NCI-H82 treated with DMSO at 0.1 percent for 48 hours (cell line): ENCODE measurements around the gene TSPAN11.
A peak's percentile ranks its signal among the peaks of the same experiment; 100 is the strongest.
"Not testable (repeated sequence)": the region's sequence is repeated elsewhere in the genome, so short reads cannot be mapped to it uniquely, and the experiment has no call there.

Experiments used
- DNase-seq: peaks from one replicate; lab custom pipeline; 2025; ENCODE audit not compliant: unreplicated experiment; lab: John Stamatoyannopoulos, UW

The TSPAN11 gene

GRCh38 chr12:30926243-30927221 is at the start of gene TSPAN11:
TSPAN11 (plus strand) TSS chr12:30926748; CDS start chr12:30953992, 27,244 bp downstream.
- peak; percentile 58 for DNase-seq

DNA sequence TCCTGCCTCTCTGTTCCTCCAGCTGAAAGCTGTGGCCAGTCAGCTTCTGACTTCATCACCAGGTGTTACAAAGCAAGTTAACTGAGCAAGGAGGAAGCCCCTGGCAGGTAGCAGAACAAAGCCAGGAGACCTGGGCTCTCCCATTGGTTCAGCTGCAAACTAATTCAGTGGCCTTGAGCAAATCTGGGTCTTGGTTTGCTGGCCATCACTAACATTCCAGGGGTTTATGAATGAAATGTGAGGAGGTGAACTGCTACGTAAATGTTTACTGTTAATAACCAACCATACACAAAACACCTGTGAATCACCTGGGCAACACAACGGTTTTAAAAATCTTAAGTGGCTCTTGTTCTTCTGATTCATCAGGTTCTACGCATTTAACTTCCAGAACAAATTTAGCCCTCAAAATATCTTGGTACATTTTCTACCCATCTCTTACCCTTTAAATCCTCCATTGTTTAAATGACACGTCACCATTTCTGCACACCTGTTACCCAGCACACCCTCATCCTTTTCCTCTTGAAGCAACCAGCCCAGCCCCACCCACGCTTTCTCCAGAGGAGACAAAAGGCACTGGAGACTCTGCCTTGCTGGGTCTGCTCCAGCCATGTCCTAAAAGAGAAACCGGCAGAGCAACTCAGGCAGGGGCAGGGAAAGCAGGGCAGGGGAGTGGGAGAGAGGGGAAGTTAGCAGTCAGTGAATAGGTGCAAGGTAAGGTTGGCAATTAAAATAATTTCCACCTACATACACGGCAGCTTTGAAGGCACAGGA is 49.3 kb upstream of the TSPAN11 start:
- no peak for DNase-seq

- DNase-seq: no peak
These were observed 48.5 kb upstream of the TSPAN11 start for GRCh38 chr12:30878024-30878423.

DNA sequence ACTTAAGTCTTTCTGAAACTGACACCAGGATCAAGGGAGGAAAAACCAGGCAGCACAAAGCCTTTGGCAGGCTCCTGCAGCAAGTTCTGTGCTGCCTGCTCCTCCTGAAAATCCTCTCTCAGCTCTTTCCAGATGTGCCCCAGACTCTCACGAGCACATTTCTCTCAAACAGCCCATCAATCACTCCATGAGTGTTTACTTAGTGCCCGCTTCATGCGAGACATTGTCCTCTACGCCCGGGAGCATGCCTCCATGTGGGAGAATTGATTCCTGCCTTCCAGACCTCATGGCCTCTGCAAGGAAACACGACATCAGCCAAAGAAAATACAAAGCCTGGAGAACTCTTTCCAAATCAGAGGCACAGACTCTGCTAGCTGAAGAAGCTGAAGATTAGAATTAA is 46.5 kb upstream of the TSPAN11 start:
- DNase-seq: no peak

GRCh38 chr12:30880813-30881212 is 45.7 kb upstream of the TSPAN11 start:
- DNase-seq: no peak

DNA sequence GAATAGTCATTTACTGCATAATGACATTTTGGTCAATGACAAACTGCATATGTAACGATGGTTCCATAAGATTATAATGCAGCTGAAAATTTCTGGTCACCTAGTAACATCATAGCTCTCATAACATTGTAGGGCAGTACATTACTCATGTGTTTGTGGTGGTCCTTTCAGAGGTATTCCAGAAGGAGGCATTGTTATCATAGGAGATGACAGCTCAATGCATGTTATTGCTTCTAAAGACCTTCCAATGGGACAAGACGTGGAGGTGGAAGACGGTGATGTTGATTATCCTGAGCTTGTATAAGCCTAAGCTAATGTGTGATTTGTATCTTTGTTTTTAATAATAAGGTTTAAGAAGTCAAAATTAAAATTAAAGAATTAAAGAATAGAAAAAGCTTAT is 43.8 kb upstream of the TSPAN11 start:
- no peak for DNase-seq

- DNase-seq: no peak
These were observed 41.7 kb upstream of the TSPAN11 start for GRCh38 chr12:30884799-30885198.

DNA sequence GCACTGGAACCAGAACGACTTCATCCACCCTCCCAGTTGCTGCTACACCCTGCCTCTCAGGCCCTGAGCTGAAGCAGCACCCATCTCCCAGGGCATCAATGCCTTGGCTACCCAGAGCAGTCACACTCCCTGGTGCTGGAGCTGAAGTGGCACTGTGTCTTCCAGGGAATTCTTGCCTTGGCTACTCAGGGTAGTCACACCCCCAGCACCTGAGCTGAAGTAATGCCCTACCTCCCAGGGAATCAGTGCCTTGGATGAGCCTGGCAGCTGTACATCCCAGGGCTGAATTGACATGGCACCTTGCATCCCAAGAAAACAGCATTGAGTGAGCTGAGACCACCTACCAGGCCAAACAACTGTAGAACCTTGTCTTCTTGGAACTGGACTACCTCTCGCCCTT is 41.2 kb upstream of the TSPAN11 start:
- DNase-seq: no peak

DNA sequence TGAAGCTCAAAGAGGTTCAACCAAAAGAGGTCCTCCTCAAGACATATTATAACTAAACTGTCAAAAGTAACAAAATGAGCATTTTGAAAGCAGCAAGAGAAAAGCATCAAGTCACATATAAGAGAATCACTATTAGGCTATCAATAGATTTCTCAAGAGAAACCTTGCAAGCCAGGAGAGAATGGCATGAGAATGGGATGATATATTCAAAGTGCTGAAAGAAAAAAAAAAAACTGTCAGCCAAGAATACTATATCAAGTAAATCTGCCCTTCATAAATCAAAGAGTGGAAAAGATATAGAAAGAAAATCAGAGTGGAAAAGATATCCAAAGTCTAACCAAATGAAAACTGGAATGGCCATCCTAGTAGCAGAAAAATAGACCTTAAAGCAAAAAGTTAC is 39.3 kb upstream of the TSPAN11 start:
- DNase-seq: no peak

DNA sequence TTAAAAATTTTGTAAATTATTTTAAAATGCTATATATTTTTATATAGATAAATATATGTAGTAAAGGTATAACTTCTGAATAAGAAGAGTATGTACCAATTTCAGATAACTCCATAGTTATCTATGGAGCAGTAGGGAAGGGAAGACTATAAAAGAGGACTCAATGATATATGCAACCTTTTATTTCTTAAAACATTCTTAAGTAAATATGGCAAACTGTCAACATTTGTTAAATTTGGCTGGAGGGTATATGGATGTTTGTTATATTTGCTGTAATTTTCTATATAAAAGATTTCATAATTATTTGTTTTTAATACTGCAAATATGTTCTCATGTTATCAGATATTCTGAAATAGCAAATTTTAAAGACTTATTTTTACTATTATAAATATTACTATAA is 38.3 kb upstream of the TSPAN11 start:
- DNase-seq: no peak

- not testable (repeated sequence) for DNase-seq
These were observed 32.0 kb upstream of the TSPAN11 start for GRCh38 chr12:30894531-30894930.

GRCh38 chr12:30896461-30896860 is 30.1 kb upstream of the TSPAN11 start:
- DNase-seq: no peak

- DNase-seq: no peak
These were observed 27.7 kb upstream of the TSPAN11 start for GRCh38 chr12:30898846-30899245.

DNA sequence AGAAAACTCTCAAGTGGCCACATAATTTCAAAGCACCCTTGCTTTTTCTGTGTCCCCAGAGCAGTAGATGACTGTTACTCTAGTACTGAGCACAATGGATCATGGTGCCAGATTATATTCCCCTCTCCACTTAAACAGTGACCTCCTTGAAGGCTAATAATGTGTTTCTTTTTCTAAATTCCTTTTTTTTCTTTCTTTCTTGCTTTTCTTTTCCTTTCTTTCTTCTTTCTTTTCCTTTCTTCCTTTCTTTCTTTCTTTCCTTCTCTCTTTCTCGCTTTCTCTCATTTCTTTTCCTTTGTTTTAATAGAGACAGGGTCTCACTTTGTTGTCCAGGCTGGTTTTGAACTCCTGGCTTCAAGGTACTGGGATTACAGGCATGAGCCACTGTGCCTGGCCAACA is 26.2 kb upstream of the TSPAN11 start:
- DNase-seq: no peak

DNA sequence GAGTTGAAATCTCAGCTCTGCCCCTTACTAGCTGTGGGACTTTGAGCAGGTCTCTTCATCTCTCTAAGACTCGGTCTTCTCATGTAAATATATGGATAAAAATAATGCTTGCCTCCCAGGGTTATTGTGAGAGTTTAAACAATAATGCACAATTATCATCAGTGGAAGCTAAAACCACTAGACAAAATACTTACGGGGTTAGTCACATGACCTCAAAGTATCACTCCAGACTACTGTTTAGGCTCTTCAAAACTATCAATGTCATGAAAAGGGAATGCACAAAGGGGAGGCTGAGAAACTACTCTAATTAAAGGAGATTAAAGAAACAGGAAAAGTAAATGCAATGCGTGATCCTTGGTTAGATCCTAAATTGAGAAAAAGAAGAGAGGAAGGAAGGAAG is 24.5 kb upstream of the TSPAN11 start:
- DNase-seq: no peak

DNA sequence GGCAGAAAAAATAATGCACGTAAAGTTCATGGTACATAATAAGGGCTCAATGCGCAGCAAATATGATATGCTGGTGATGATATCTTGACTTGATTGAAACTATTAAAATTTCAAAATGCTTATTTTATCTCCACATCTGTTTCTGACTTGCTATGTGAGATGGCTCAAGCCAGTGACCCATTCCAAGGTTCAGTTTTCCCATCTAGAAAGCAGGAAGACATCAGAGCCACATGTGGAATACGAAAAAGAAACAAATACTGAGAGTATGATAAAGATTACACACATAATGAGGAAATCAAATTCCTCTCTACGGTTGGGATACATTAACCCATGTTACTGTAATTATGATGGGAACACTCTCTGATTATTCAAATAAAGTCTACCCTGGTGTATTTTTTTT is 24.0 kb upstream of the TSPAN11 start:
- no peak for DNase-seq

DNA sequence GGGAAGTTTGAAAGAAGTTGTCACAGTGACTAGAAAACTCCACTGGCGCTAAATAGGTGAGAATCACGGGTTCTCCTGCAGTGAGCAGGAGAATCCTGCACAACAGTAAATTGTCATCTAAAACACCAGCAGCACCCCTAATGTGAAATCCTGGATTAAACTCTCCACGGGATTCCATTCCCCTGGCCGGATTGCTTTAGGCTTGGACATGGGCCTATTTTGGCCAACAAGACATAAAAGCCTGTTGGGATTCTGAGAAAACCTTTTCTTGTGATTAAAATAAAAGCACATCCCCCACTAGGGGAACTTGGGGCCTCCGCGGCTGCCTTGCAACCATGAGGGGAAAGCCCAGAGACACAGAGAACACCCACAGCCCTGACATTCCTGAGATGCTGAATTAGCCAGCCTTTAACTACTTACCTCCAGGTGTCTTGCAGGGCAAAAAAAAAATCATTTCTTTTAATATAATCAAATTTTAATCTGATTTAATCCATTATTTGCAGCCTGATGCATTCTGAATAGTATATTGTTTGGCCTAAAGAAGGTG is 21.0 kb upstream of the TSPAN11 start:
- no peak for DNase-seq

- DNase-seq: no peak
These were observed 18.3 kb upstream of the TSPAN11 start for GRCh38 chr12:30908076-30908721.

- DNase-seq: no peak
These were observed 17.7 kb upstream of the TSPAN11 start for GRCh38 chr12:30908722-30909348.

DNA sequence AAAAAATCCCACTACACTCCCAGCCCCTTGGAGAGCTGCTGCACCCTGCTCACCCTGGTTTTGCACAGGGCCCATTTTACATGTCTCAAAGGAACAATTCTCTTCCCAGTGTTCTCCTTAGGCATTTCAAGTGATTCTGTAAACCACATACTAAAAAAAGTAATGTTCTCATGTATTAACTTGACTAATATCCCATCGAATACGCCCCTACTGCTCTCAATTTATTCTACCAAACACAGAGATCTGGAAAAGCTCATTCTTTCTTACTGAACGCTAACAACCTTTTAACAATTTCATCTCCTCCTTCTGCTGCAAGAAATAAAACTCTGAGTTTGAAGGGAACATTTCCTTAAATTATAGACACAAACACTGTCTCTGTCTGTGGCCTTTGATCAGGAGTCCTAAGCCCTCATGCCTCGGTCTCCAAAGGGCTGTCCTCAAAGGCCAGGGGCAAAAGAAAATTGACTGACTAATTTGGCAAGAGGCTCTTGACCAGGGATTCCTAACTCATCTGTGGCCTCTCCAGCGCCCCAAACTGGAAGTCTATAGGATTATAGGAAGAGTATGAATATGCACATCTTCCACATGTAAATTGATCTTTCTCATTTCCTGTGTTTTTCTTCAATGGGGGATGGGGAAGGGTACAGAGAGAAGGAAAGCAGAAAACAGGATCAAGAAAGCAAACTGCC is 17.1 kb upstream of the TSPAN11 start:
- DNase-seq: no peak
